Body of pancreas (tissue), 4 donors: ENCODE measurements around the gene RBM26. TPM values are rescaled to one million over a fixed set of nuclear protein-coding genes. Genes with fewer than 3 reads are reported as not detected.
"Not testable (repeated sequence)": the region's sequence is repeated elsewhere in the genome, so short reads cannot be mapped to it uniquely, and the experiment has no call there.

Source experiments
- ATAC-seq: fragments of 150-250 bp; one replicate; pipeline ENCODE4 v1.9.1; 2016
- DNase-seq, 4 donors: peaks; one replicate each; pipeline ENCODE4 v3.0.0-alpha.2; 2019
- H3K27ac ChIP-seq, 4 donors: fragments of 200-600 bp; sonication (generic); 1 replicate in 3 of 4; 2 replicates in 1 of 4; pipeline versions ENCODE4 v1.5.1 to v1.6.1; 2016 to 2019; ENCODE audit warnings: mild to moderate bottlenecking in 1 of 4, mixed read lengths in 1 of 4, moderate library complexity in 1 of 4
- H3K27me3 ChIP-seq, 2 donors: fragments of 200-600 bp; sonication (generic); one replicate each; pipeline ENCODE4 v1.6.0; 2016; ENCODE audit warnings: mild to moderate bottlenecking in 1 of 2
- H3K36me3 ChIP-seq, 2 donors: fragments of 200-600 bp; sonication (generic); replicated peaks in 1 of 2; 2 replicates each; pipeline ENCODE4 v1.5.1; 2016; ENCODE audit warnings: low read depth in 2 of 2; ENCODE audit not compliant: insufficient read depth in 1 of 2
- H3K4me1 ChIP-seq: fragments of 200-600 bp; sonication (generic); one replicate; pipeline ENCODE4 v1.6.0; 2016
- H3K4me3 ChIP-seq, 2 donors: fragments of 200-600 bp; sonication (generic); 1 replicate in 1 of 2; 2 replicates in 1 of 2; pipeline ENCODE4 v1.5.1; 2016 to 2019
- H3K9me3 ChIP-seq, 3 donors: fragments of 200-600 bp; sonication (generic); 1 replicate in 2 of 3; 2 replicates in 1 of 3; pipeline ENCODE4 v1.5.1; 2016
- CTCF ChIP-seq, 7 experiments: fragments of 450-650 bp in 4 of 7; fragments of 200-600 bp in 3 of 7; sonication (generic) in 3 of 7; IDR thresholded peaks; one replicate each; pipeline ENCODE4 v1.5.1; 2016 to 2019; ENCODE audit warnings: antibody characterized with exemption in 7 of 7
- POLR2A ChIP-seq, 3 donors: fragments of 450-650 bp; IDR thresholded peaks; one replicate each; pipeline ENCODE4 v1.6.1; 2016; ENCODE audit warnings: antibody characterized with exemption in 3 of 3, mild to moderate bottlenecking in 2 of 3
- WGBS, 2 donors: methylation state at CpG; one replicate each; pipeline ENCODE4 v1.1.5; 2017; 5-methylcytosine and 5-hydroxymethylcytosine counted together
- intact Hi-C: fragments of 100-400 bp; cut with DNase I; formaldehyde crosslinking; loops from one replicate; pipeline ENCODE4 v1.15.1; 2023
- total RNA-seq, 2 donors: library from RNA; depleted of rRNA; stranded (reverse); fragments of >200 nt; gene quantifications; one replicate each; pipeline ENCODE4 v1.1.0, GENCODE V29; 2016

RBM26 gene
- total RNA-seq, 2 donors from 2014 or later, result 32.3 to 38.1 TPM

GRCh38 chr13:79283742-79284141 is 122.3 kb downstream of the RBM26 start:
- DNase-seq, result no peak
- TF ChIP-seq CTCF (IDR thresholded peaks at IDR 0.05), result no peak
- no peak for TF ChIP-seq POLR2A (IDR thresholded peaks at IDR 0.05)
- intact Hi-C loops, result no loop called here
- Histone ChIP-seq H3K4me1 (no peaks in the 10 kb centered on the region), H3K27ac (no peak overlapping the region), H3K27me3 (no peaks in the 10 kb centered on the region), H3K4me3 (no peak overlapping the region), H3K36me3 (no peaks in the 10 kb centered on the region), H3K9me3 (no peaks in the 10 kb centered on the region)
- WGBS, 2 donors, result 79 to 81% methylated on average over 2 of the region's 2 CpGs
- no peak for ATAC-seq

GRCh38 chr13:79282976-79283375 is 123.1 kb downstream of the RBM26 start:
- ATAC-seq, result no peak
- TF ChIP-seq POLR2A (IDR thresholded peaks at IDR 0.05), result no peak
- no peak for TF ChIP-seq CTCF (IDR thresholded peaks at IDR 0.05)
- Histone ChIP-seq H3K9me3 (no peaks in the 10 kb centered on the region), H3K4me1 (no peaks in the 10 kb centered on the region), H3K4me3 (no peak overlapping the region), H3K27me3 (no peaks in the 10 kb centered on the region), H3K27ac (no peak overlapping the region), H3K36me3 (no peaks in the 10 kb centered on the region)
- intact Hi-C loops, result no loop called here
- WGBS, 2 donors, result 30 to 41% methylated on average over 3 of the region's 3 CpGs
- DNase-seq, result no peak

- 37 to 41% methylated on average over 4 of the region's 4 CpGs for WGBS, 2 donors
- no peak overlapping the region for H3K27ac ChIP-seq
- TF ChIP-seq CTCF (IDR thresholded peaks at IDR 0.05), result no peak
- no peak for TF ChIP-seq POLR2A (IDR thresholded peaks at IDR 0.05)
Measured at GRCh38 chr13:79282508-79282907, 123.5 kb downstream of the RBM26 start.

GRCh38 chr13:79281339-79281747 is 124.7 kb downstream of the RBM26 start:
- no peaks in the 10 kb centered on the region for H3K36me3 ChIP-seq
- no peaks in the 10 kb centered on the region for H3K27me3 ChIP-seq
- TF ChIP-seq CTCF (IDR thresholded peaks at IDR 0.05) (no peak), POLR2A (IDR thresholded peaks at IDR 0.05) (no peak)
- no peak for DNase-seq
- H3K4me3 ChIP-seq, result no peak overlapping the region
- no peaks in the 10 kb centered on the region for H3K9me3 ChIP-seq
- ATAC-seq, result no peak
- WGBS, 2 donors, result 56 to 63% methylated on average over 3 of the region's 3 CpGs
- no peaks in the 10 kb centered on the region for H3K4me1 ChIP-seq
- H3K27ac ChIP-seq, result no peak overlapping the region
- intact Hi-C loops, result no loop called here

More at GRCh38 chr13:79282508-79282907, 123.5 kb downstream of the RBM26 start:
- Histone ChIP-seq H3K36me3 (no peaks in the 10 kb centered on the region), H3K4me3 (no peak overlapping the region), H3K4me1 (no peaks in the 10 kb centered on the region), H3K27me3 (no peaks in the 10 kb centered on the region), H3K9me3 (no peaks in the 10 kb centered on the region)
- intact Hi-C loops, result no loop called here
- ATAC-seq (no peak), DNase-seq (no peak)

GRCh38 chr13:79279735-79280134 is 126.3 kb downstream of the RBM26 start:
- H3K4me3 ChIP-seq, H3K27me3 ChIP-seq, H3K27ac ChIP-seq, intact Hi-C loops, DNase-seq, H3K4me1 ChIP-seq, H3K36me3 ChIP-seq, H3K9me3 ChIP-seq, ATAC-seq: not testable (repeated sequence)
- 82 to 84% methylated on average over 12 of the region's 12 CpGs for WGBS, 2 donors
